ENCODE data around the gene TNP1.

The TNP1 gene

DNA sequence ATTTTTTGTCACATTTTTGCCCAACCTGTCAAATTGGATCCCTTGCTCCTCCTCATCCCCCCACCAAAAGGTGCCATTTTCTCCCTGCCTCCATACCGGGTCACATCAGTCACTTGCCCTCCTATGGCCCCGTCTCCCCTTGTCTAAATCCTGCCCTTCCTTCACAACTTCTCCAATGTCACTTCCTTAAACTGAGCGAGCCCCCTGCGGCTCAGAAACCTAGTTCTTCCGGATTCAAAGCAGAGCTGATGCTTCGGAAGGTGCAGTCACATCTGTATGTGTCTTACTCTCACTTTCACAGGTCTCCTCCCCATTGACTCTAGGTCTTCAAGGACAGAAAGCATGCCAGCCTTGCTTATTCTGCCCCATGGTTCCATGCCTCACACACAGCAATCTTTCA lies 22.1 kb downstream of the TNP1 start:
- Histone ChIP-seq H3K9me3 (replicated peaks in 1 of 2; ENCODE audit: control insufficient read depth in 2 of 2, insufficient read depth in 1 of 2, low read depth in 1 of 2, low read length in 2 of 2) (peaks cover 0 to 4% of the 10 kb centered on the region in 2 donors), H4K91ac (ENCODE audit: low read depth, low read length, poor library complexity) (no peak overlapping the region), H3K14ac (ENCODE audit: low read length) (no peak overlapping the region), H3K27me3 (ENCODE audit: control insufficient read depth in 3 of 3, insufficient read depth in 3 of 3, low read depth in 1 of 3, low read length in 3 of 3) (no peaks in the 10 kb centered on the region), H3K4ac (ENCODE audit: low read length) (no peak overlapping the region), H3K79me1 (ENCODE audit: low read depth, low read length) (no peaks in the 10 kb centered on the region), H2BK12ac (ENCODE audit: low read length) (no peak overlapping the region), H2AFZ (ENCODE audit: low read length) (peak overlapping the region; percentile 30), H3K4me1 (ENCODE audit: control insufficient read depth in 2 of 2, insufficient read depth in 1 of 2, low read depth in 1 of 2, low read length in 2 of 2) (peaks cover under 1 to 7% of the 10 kb centered on the region in 2 donors), H3K9ac (ENCODE audit: low read depth, low read length, poor library complexity) (no peak overlapping the region), H3K18ac (ENCODE audit: low read length) (no peak overlapping the region), H4K8ac (ENCODE audit: low read depth, low read length) (no peak overlapping the region), H2BK5ac (ENCODE audit: low read length) (no peak overlapping the region), H3K23ac (ENCODE audit: low read depth, low read length, poor library complexity) (no peak overlapping the region), H3K4me2 (ENCODE audit: insufficient read depth, low read length, poor library complexity, severe bottlenecking) (no peak overlapping the region), H3K36me3 (replicated peaks in 1 of 2; ENCODE audit: control insufficient read depth in 2 of 2, insufficient read depth in 2 of 2, low read length in 2 of 2) (no peaks in the 10 kb centered on the region), H3K27ac (replicated peaks; ENCODE audit: low read length) (no peak overlapping the region), H3K4me3 (ENCODE audit: low read length in 2 of 2) (no peak overlapping the region), H2BK15ac (ENCODE audit: low read length) (no peak overlapping the region), H2BK120ac (ENCODE audit: low read depth, low read length) (no peak overlapping the region), H2AK5ac (ENCODE audit: low read depth, low read length) (no peak overlapping the region)
- no peak for DNase-seq (ENCODE audit: low spot score)
- WGBS, 2 donors (ENCODE audit: extremely low coverage in 2 of 2, insufficient read length in 2 of 2, insufficient replicate concordance in 1 of 2), result no CpG with 5 or more reads among the region's 6 CpGs

- H3K14ac ChIP-seq (ENCODE audit: low read length), result no peak overlapping the region
- no peak overlapping the region for H3K4me2 ChIP-seq (ENCODE audit: insufficient read depth, low read length, poor library complexity, severe bottlenecking)
- no peak overlapping the region for H2BK15ac ChIP-seq (ENCODE audit: low read length)
- H3K36me3 ChIP-seq (replicated peaks in 1 of 2; ENCODE audit: control insufficient read depth in 2 of 2, insufficient read depth in 2 of 2, low read length in 2 of 2), result no peaks in the 10 kb centered on the region
- H3K18ac ChIP-seq (ENCODE audit: low read length), result peak overlapping the region; percentile 32
- no peak overlapping the region for H3K27ac ChIP-seq (replicated peaks; ENCODE audit: low read length)
- H3K4ac ChIP-seq (ENCODE audit: low read length), result no peak overlapping the region
- no peak overlapping the region for H2AFZ ChIP-seq (ENCODE audit: low read length)
- no CpG with 5 or more reads among the region's 4 CpGs for WGBS, 2 donors (ENCODE audit: extremely low coverage in 2 of 2, insufficient read length in 2 of 2, insufficient replicate concordance in 1 of 2)
- H3K9ac ChIP-seq (ENCODE audit: low read depth, low read length, poor library complexity), result no peak overlapping the region
- no peak overlapping the region for H3K4me3 ChIP-seq (ENCODE audit: low read length in 2 of 2)
- no peak for DNase-seq (ENCODE audit: low spot score)
- H2BK5ac ChIP-seq (ENCODE audit: low read length), result no peak overlapping the region
- H4K91ac ChIP-seq (ENCODE audit: low read depth, low read length, poor library complexity), result no peak overlapping the region
- no peak overlapping the region for H2BK12ac ChIP-seq (ENCODE audit: low read length)
- no peaks in the 10 kb centered on the region for H3K27me3 ChIP-seq (ENCODE audit: control insufficient read depth in 3 of 3, insufficient read depth in 3 of 3, low read depth in 1 of 3, low read length in 3 of 3)
- H2AK5ac ChIP-seq (ENCODE audit: low read depth, low read length), result no peak overlapping the region
- H3K23ac ChIP-seq (ENCODE audit: low read depth, low read length, poor library complexity), result no peak overlapping the region
- no peaks in the 10 kb centered on the region for H3K9me3 ChIP-seq (replicated peaks in 1 of 2; ENCODE audit: control insufficient read depth in 2 of 2, insufficient read depth in 1 of 2, low read depth in 1 of 2, low read length in 2 of 2)
- H4K8ac ChIP-seq (ENCODE audit: low read depth, low read length), result no peak overlapping the region
- H2BK120ac ChIP-seq (ENCODE audit: low read depth, low read length), result no peak overlapping the region
- no peaks in the 10 kb centered on the region for H3K79me1 ChIP-seq (ENCODE audit: low read depth, low read length)
- H3K4me1 ChIP-seq (ENCODE audit: control insufficient read depth in 2 of 2, insufficient read depth in 1 of 2, low read depth in 1 of 2, low read length in 2 of 2), result peaks cover 10 to 23% of the 10 kb centered on the region in 2 donors
Observed at GRCh38 chr2:216833061-216833460, 26.8 kb downstream of the TNP1 start.

DNA sequence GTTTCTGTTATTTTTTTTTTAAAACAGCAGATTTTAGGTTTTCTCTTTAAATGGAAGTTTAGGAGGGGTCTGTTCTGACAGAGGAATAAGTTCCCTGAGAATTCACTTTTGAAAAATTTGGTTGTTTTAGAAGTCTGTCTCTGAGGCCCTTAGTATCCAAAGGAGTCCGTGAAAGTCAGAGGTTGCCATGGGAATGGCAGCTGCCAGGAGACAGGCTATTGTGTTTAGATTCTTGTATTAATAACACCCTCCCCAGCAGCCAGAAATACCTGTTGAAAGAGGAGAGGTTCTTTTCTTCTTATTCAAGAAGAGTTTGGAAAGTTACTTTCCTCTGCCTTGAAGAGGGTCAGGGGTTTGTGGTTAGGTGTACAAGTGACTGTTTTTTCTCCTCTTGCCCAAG lies 29.5 kb downstream of the TNP1 start:
- DNase-seq (ENCODE audit: low spot score), result no peak
- H4K91ac ChIP-seq (ENCODE audit: low read depth, low read length, poor library complexity), result no peak overlapping the region
- H3K4me3 ChIP-seq (ENCODE audit: low read length in 2 of 2), result no peak overlapping the region
- no peak overlapping the region for H4K8ac ChIP-seq (ENCODE audit: low read depth, low read length)
- no peak overlapping the region for H3K14ac ChIP-seq (ENCODE audit: low read length)
- no peak overlapping the region for H2BK15ac ChIP-seq (ENCODE audit: low read length)
- H2BK5ac ChIP-seq (ENCODE audit: low read length), result no peak overlapping the region
- H3K79me1 ChIP-seq (ENCODE audit: low read depth, low read length), result no peaks in the 10 kb centered on the region
- H2AK5ac ChIP-seq (ENCODE audit: low read depth, low read length), result no peak overlapping the region
- H3K27ac ChIP-seq (replicated peaks; ENCODE audit: low read length), result no peak overlapping the region
- no peak overlapping the region for H3K18ac ChIP-seq (ENCODE audit: low read length)
- H3K9me3 ChIP-seq (replicated peaks in 1 of 2; ENCODE audit: control insufficient read depth in 2 of 2, insufficient read depth in 1 of 2, low read depth in 1 of 2, low read length in 2 of 2), result no peaks in the 10 kb centered on the region
- H3K36me3 ChIP-seq (replicated peaks in 1 of 2; ENCODE audit: control insufficient read depth in 2 of 2, insufficient read depth in 2 of 2, low read length in 2 of 2), result no peaks in the 10 kb centered on the region
- WGBS, 2 donors (ENCODE audit: extremely low coverage in 2 of 2, insufficient read length in 2 of 2, insufficient replicate concordance in 1 of 2), result no CpG with 5 or more reads among the region's 1 CpG
- peak overlapping the region; percentile 28 for H3K4me2 ChIP-seq (ENCODE audit: insufficient read depth, low read length, poor library complexity, severe bottlenecking)
- H3K27me3 ChIP-seq (ENCODE audit: control insufficient read depth in 3 of 3, insufficient read depth in 3 of 3, low read depth in 1 of 3, low read length in 3 of 3), result no peaks in the 10 kb centered on the region
- H3K9ac ChIP-seq (ENCODE audit: low read depth, low read length, poor library complexity), result no peak overlapping the region
- no peak overlapping the region for H3K23ac ChIP-seq (ENCODE audit: low read depth, low read length, poor library complexity)
- peaks cover 14 to 26% of the 10 kb centered on the region in 2 donors for H3K4me1 ChIP-seq (ENCODE audit: control insufficient read depth in 2 of 2, insufficient read depth in 1 of 2, low read depth in 1 of 2, low read length in 2 of 2)
- H2BK120ac ChIP-seq (ENCODE audit: low read depth, low read length), result no peak overlapping the region
- H2AFZ ChIP-seq (ENCODE audit: low read length), result peak overlapping the region; percentile 36
- H2BK12ac ChIP-seq (ENCODE audit: low read length), result no peak overlapping the region
- H3K4ac ChIP-seq (ENCODE audit: low read length), result no peak overlapping the region

DNA sequence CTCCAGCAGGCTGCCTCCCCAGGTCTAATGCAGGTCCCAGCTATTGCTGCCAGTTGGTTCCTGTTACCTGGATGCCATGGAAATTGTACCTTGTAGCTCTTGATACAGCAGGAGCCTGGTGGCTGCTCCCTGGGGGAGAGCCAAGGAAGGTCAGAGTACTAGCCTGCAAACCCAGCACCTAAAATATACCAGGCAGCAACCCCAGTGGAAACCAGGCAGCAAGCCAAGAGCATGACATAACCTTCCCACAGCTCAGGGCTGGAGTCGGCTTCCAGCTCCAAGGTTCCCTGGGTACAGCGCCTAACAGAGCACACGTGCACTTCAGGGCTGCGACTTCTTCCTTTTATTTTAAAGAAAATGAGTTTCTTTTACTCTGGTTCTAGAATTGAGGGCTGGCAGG lies 30.3 kb downstream of the TNP1 start:
- Histone ChIP-seq H3K4me2 (ENCODE audit: insufficient read depth, low read length, poor library complexity, severe bottlenecking) (no peak overlapping the region), H2AFZ (ENCODE audit: low read length) (no peak overlapping the region), H3K4me1 (ENCODE audit: control insufficient read depth in 2 of 2, insufficient read depth in 1 of 2, low read depth in 1 of 2, low read length in 2 of 2) (peaks cover 14 to 25% of the 10 kb centered on the region in 2 donors), H4K91ac (ENCODE audit: low read depth, low read length, poor library complexity) (no peak overlapping the region), H3K4ac (ENCODE audit: low read length) (no peak overlapping the region), H3K14ac (ENCODE audit: low read length) (no peak overlapping the region), H3K9ac (ENCODE audit: low read depth, low read length, poor library complexity) (no peak overlapping the region), H3K36me3 (replicated peaks in 1 of 2; ENCODE audit: control insufficient read depth in 2 of 2, insufficient read depth in 2 of 2, low read length in 2 of 2) (no peaks in the 10 kb centered on the region), H3K27me3 (ENCODE audit: control insufficient read depth in 3 of 3, insufficient read depth in 3 of 3, low read depth in 1 of 3, low read length in 3 of 3) (no peaks in the 10 kb centered on the region), H3K27ac (replicated peaks; ENCODE audit: low read length) (no peak overlapping the region), H4K8ac (ENCODE audit: low read depth, low read length) (no peak overlapping the region), H2BK120ac (ENCODE audit: low read depth, low read length) (no peak overlapping the region), H3K4me3 (ENCODE audit: low read length in 2 of 2) (no peak overlapping the region), H2BK5ac (ENCODE audit: low read length) (no peak overlapping the region), H2BK12ac (ENCODE audit: low read length) (no peak overlapping the region), H2AK5ac (ENCODE audit: low read depth, low read length) (peak overlapping the region; percentile 23), H3K18ac (ENCODE audit: low read length) (peak overlapping the region; percentile 29), H2BK15ac (ENCODE audit: low read length) (peak overlapping the region; percentile 32), H3K79me1 (ENCODE audit: low read depth, low read length) (no peaks in the 10 kb centered on the region), H3K9me3 (replicated peaks in 1 of 2; ENCODE audit: control insufficient read depth in 2 of 2, insufficient read depth in 1 of 2, low read depth in 1 of 2, low read length in 2 of 2) (no peaks in the 10 kb centered on the region), H3K23ac (ENCODE audit: low read depth, low read length, poor library complexity) (no peak overlapping the region)
- no CpG with 5 or more reads among the region's 4 CpGs for WGBS, 2 donors (ENCODE audit: extremely low coverage in 2 of 2, insufficient read length in 2 of 2, insufficient replicate concordance in 1 of 2)
- DNase-seq (ENCODE audit: low spot score), result no peak

All from neuronal stem cell (in vitro differentiated cells).